ENCODE results near the gene TAGLN2.

GRCh38 chr1:159972443-159973205 lies 47.3 kb upstream of the TAGLN2 start:
- no peak for TF ChIP-seq CTCF (IDR thresholded peaks at IDR 0.05)
- TF ChIP-seq EZH2 (IDR thresholded peaks at IDR 0.05), result no peak
- no peak for TF ChIP-seq EZH2phosphoT487 (IDR thresholded peaks at IDR 0.05)
